ENCODE results near the gene CROCC2.
"Not testable (repeated sequence)": the region's sequence is repeated elsewhere in the genome, so short reads cannot be mapped to it uniquely, and the experiment has no call there.

Gene CROCC2

DNA sequence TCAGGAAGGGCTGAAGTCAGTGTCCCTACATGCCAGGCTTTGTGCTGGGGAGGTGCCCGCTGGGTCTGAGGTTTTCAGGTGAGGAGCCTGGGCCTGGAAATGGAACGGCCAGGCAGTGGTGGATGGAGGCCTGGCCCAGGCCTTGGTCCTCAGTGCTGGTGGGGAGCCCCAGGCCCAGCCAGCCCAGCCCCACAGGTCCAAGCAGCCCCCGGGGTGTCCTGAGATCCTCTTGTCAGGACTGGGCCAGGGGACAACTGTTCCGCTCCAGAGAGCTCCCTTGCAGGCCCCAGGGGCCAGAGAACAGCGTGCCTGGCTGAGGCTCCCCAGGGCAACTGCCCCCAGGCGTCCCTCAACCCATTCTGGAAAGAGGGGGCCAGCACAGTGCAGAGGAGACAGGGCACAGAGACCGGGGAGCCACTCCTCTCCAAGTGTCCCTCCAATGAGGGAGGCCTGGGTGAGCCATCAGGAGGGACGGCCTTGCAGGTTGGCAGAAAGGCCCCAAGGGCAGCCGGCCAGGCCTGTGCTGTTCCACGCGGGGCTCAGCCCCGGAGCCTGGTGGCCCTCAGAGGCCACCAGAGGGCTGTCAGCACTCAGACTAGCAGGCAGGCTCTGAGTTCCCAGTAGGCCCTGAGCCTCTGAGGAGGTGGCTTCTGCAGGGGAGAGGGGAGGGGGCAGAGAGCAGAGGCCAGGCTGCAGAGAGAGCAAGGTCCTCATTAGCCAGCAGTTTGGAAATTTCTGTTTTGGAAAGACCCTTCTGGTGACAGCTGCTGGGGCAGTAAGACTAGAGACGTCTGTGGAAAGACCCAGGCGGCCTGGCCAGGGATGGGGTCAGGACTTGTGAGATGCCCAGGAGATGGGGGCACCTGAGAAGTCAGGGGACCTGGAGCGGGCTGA is 62.8 kb downstream of the CROCC2 start:
- TF ChIP-seq CTCF (IDR thresholded peaks at IDR 0.05; ENCODE audit: control insufficient read depth, extremely low read depth, insufficient read depth) = no peak
- no peak for DNase-seq (ENCODE audit: low read depth)
- H3K4me3 ChIP-seq (ENCODE audit: low read depth, low read length) = no peak overlapping the region

- DNase-seq (ENCODE audit: low read depth) = no peak
- TF ChIP-seq CTCF (IDR thresholded peaks at IDR 0.05; ENCODE audit: control insufficient read depth, extremely low read depth, insufficient read depth) = no peak
- no peak overlapping the region for H3K4me3 ChIP-seq (ENCODE audit: low read depth, low read length)
Observed at GRCh38 chr2:240970104-240970503, 64.0 kb downstream of the CROCC2 start.

GRCh38 chr2:240970816-240971215 is 64.7 kb downstream of the CROCC2 start:
- TF ChIP-seq CTCF (IDR thresholded peaks at IDR 0.05; ENCODE audit: control insufficient read depth, extremely low read depth, insufficient read depth) = no peak
- DNase-seq (ENCODE audit: low read depth) = no peak
- no peak overlapping the region for H3K4me3 ChIP-seq (ENCODE audit: low read depth, low read length)

DNA sequence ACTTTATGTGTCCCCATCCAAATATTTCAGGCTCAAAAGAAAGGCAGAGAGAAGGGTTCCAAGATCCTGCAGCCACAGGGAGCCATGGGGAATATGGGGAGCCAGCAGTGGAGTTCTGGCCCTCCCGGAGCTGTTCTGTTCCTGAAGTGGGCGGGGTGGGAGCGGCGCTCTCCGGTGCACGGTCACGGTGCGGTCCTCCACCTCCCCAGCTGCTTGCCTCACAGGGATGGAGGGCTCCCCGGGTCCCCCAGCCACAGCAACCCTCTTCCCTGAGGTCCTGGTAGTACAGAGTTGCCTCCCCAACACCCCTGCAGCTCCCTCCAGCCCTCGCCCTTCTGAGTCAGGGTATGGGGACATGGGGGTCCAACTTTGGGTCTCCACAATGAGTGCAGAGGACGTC is 66.1 kb downstream of the CROCC2 start:
- TF ChIP-seq CTCF (IDR thresholded peaks at IDR 0.05; ENCODE audit: control insufficient read depth, extremely low read depth, insufficient read depth) = no peak
- no peak overlapping the region for H3K4me3 ChIP-seq (ENCODE audit: low read depth, low read length)
- no peak for DNase-seq (ENCODE audit: low read depth)

DNA sequence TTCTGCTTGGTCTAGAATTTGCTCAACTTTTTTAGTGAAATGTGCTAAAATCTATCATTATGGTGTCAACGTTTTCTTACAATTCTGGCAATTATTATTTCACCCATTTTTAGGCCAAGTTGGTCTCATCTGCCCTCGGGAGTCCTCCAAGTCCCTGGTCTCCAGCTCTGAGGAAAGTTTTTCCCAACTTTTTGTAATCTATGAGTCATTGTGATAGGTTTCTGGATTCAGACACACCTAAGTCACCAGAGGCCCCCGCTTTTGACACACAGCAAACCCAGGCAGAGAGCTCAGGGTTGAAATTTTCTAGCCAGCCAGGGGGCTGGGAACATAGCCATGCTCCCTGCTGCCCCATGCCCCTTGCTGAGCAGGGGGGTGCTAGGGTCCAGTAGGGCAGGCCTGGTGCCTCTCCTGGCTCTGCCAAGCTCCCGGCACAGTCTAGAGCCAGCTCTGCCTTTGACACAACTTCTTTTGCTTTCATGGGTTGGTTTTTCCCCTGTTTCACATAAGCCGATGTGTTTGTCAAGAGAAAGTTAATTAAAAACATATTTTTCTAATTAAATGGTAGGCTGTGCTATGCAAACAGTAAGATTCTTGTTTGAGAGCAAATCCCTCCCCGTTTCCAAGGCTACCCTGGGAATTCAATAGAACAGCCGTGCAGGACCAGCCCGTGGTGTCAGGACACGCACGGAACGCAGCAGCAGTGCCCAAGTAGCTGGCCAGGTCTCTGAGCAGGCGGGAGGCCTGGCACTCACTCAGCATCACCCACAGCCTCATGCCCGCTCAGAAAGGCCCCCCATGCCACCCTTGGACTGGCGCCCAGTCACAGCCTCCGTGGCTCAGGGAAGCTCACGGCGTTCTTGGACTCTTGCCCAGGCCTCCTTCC is 66.7 kb downstream of the CROCC2 start:
- TF ChIP-seq CTCF (IDR thresholded peaks at IDR 0.05; ENCODE audit: control insufficient read depth, extremely low read depth, insufficient read depth) = no peak
- no peak overlapping the region for H3K4me3 ChIP-seq (ENCODE audit: low read depth, low read length)
- DNase-seq (ENCODE audit: low read depth) = no peak

GRCh38 chr2:240974771-240975572 is 68.8 kb downstream of the CROCC2 start:
- no peak for DNase-seq (ENCODE audit: low read depth)
- TF ChIP-seq CTCF (IDR thresholded peaks at IDR 0.05; ENCODE audit: control insufficient read depth, extremely low read depth, insufficient read depth) = no peak
- H3K4me3 ChIP-seq (ENCODE audit: low read depth, low read length) = no peak overlapping the region

DNA sequence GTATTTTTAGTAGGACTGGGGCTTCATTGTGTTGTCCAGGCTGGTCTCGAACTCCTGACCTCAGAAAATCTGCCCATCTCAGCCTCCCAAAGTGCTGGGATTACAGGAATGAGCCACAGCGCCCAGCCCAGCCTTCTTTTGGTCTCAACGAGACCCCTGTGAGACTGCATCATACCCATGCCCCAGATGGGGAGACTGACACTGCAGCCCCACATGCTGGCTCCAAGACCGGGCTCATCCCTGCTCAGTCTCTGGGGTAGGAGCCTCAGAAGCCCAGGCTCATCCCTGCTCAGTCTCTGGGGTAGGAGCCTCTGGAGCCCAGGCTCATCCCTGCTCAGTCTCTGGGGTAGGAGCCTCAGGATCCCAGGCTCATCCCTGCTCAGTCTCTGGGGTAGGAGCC is 69.8 kb downstream of the CROCC2 start:
- DNase-seq (ENCODE audit: low read depth) = not testable (repeated sequence)

More for the DNA sequence above, 69.8 kb downstream of the CROCC2 start:
- not testable (repeated sequence) for H3K4me3 ChIP-seq (ENCODE audit: low read depth, low read length)

All from LNCaP clone FGC (cell line).